Measurements from ENCODE around the gene ENTPD8.

DNA sequence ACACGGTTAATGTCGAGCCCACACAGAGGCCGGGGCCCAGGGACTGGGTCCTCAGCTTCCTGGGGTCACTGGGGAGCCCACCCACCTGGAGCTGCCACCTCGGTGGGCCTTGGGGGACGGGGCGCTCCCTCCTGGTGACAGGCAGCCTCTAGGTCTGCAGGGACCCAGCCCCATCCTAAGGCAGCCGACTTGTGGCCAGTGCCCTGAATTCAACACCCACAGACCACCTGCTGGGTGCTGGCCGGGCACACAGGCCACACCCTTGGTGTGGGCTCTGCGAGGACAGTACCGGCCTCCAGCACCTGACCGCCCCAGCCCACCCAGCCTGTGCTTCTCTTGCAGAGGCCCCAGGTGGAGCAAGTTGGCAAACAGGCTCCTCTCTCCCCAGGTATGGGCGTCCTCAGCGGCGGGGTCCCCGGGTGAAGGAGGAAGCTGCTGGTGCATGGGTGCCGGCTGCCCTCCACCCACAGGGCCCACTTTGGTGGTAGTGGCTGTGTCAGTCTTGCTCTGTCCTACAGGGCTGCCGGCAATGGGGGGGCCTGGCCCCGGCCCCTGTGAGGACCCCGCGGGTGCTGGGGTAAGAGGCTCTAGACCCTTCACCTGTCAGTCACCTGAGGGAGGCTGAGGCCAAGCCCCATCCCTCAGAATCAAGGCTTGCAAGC lies 8.3 kb downstream of the ENTPD8 start:
- no peak for TF ChIP-seq YY1 (IDR thresholded peaks at IDR 0.05; ENCODE audit: insufficient read depth, insufficient read length)
- TF ChIP-seq ZNF274 (IDR thresholded peaks at IDR 0.05; ENCODE audit: low read depth, low read length) = no peak
- no peak for TF ChIP-seq SUZ12 (IDR thresholded peaks at IDR 0.05; ENCODE audit: extremely low read depth, insufficient read depth, insufficient read length)
